T-helper 2 cell treated with Interferon-gamma antibody and Interleukin-4, amounts not matched to agents 5 μg/mL and 100 μg/mL, for 36 hours (primary cell): Measurements from ENCODE around the gene PTPRN2.
A peak's percentile ranks its signal among the peaks of the same experiment; 100 is the strongest.
"Not testable (repeated sequence)": the region's sequence is repeated elsewhere in the genome, so short reads cannot be mapped to it uniquely, and the experiment has no call there.

Source experiments
- DNase-seq: peaks from one replicate; pipeline ENCODE4 v3.0.0; 2021; ENCODE audit warnings: low spot score
- H3K27ac Mint-ChIP-seq: one replicate; pipeline ENCODE4 v1.8.0; 2021; ENCODE audit warnings: mild to moderate bottlenecking, mixed read lengths
- H3K27me3 Mint-ChIP-seq: one replicate; pipeline ENCODE4 v1.8.0; 2021; ENCODE audit warnings: low read depth, mixed read lengths
- H3K36me3 Mint-ChIP-seq: one replicate; pipeline ENCODE4 v1.8.0; 2021; ENCODE audit warnings: low read depth, mixed read lengths
- H3K4me1 Mint-ChIP-seq: one replicate; pipeline ENCODE4 v1.8.0; 2021; ENCODE audit warnings: low read depth, mixed read lengths
- H3K4me3 Mint-ChIP-seq: one replicate; pipeline ENCODE4 v1.8.0; 2022; ENCODE audit warnings: mild to moderate bottlenecking, moderate library complexity, mixed read lengths
- H3K9me3 Mint-ChIP-seq: one replicate; pipeline ENCODE4 v1.8.0; 2021; ENCODE audit warnings: mixed read lengths

Gene PTPRN2

DNA sequence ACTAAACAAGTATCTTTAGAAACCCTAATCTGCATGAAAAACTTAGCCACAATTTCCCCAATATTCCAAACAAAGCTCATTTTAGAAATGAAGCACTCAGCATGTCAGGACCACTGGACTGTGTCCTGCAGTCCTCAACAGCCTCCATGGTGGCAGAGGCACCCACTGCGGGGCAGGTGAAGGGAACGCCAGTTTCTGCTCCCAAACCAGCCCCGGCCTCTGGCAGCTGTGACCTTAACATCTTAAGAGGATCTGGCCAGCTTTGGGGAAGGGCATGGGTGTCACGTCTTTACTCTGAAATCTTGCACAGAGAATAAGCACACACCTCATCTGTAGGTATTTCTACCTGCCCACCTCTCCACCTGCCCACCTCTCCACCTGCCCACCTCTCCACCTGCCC is 988.1 kb downstream of the PTPRN2 start:
- Mint-ChIP-seq H3K36me3 (no peaks in the 10 kb centered on the region), H3K4me3 (no peak overlapping the region), H3K27ac (no peak overlapping the region), H3K9me3 (no peaks in the 10 kb centered on the region), H3K4me1 (no peaks in the 10 kb centered on the region), H3K27me3 (no peaks in the 10 kb centered on the region)
- no peak for DNase-seq

- H3K36me3 Mint-ChIP-seq: no peaks in the 10 kb centered on the region
- H3K27ac Mint-ChIP-seq: no peak overlapping the region
- no peak overlapping the region for H3K4me3 Mint-ChIP-seq
- no peaks in the 10 kb centered on the region for H3K4me1 Mint-ChIP-seq
- no peaks in the 10 kb centered on the region for H3K9me3 Mint-ChIP-seq
- no peak for DNase-seq
- H3K27me3 Mint-ChIP-seq: no peaks in the 10 kb centered on the region
Observed at GRCh38 chr7:157597562-157597961, 990.1 kb downstream of the PTPRN2 start.

GRCh38 chr7:157596881-157597280 is 990.7 kb downstream of the PTPRN2 start:
- Mint-ChIP-seq H3K9me3 (no peaks in the 10 kb centered on the region), H3K4me3 (no peak overlapping the region), H3K27ac (no peak overlapping the region)

DNA sequence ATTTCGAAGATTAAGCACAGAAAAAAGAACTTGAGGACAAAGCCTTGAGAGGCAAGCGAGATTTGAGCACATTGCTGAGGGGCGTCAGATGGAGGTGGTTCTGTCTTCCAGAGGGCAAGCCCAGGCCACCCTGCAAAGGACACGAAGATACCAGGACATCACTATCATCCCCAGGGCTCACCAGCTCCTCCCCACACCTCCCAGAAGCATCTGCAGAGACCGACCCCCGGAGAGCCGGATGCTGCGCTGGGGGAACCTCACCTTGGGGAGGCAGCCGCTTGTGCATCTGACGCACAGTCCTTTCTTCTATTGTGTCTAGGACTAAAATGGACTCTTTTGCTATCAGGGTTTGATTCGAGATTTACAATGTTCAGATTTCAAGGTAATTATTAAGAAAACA is 991.2 kb downstream of the PTPRN2 start:
- Mint-ChIP-seq H3K4me1 (no peaks in the 10 kb centered on the region), H3K27me3 (peaks cover 2% of the 10 kb centered on the region), H3K4me3 (no peak overlapping the region), H3K27ac (no peak overlapping the region), H3K36me3 (no peaks in the 10 kb centered on the region), H3K9me3 (no peaks in the 10 kb centered on the region)
- DNase-seq: no peak

More at GRCh38 chr7:157596881-157597280, 990.7 kb downstream of the PTPRN2 start:
- Mint-ChIP-seq H3K27me3 (no peaks in the 10 kb centered on the region), H3K36me3 (no peaks in the 10 kb centered on the region), H3K4me1 (no peaks in the 10 kb centered on the region)
- no peak for DNase-seq

DNA sequence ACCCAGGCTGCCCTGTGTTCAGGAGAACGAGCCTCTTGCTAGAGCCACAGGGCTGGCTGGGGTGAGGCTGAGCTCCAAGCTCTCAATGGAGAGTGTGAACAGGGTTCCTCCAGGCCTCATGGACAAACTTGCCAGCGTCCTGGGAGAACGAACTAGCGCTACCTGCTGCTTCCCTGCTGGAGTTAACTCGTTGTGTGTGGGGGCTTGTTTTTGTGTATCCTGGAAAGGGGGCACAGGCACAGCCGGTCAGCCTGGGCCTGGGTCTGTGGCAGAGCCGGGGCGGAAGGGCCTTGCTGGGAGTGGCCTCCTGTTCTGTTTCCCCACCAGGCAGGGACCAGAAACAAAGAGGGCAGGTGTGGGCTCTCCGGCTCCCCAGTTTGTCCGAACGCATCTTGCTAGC is 991.6 kb downstream of the PTPRN2 start:
- Mint-ChIP-seq H3K9me3 (no peaks in the 10 kb centered on the region), H3K27me3 (peaks cover 2% of the 10 kb centered on the region), H3K36me3 (no peaks in the 10 kb centered on the region), H3K27ac (no peak overlapping the region), H3K4me1 (no peaks in the 10 kb centered on the region), H3K4me3 (no peak overlapping the region)
- DNase-seq: no peak

GRCh38 chr7:157595086-157595855 is 992.4 kb downstream of the PTPRN2 start:
- H3K4me3 Mint-ChIP-seq: no peak overlapping the region
- H3K27ac Mint-ChIP-seq: no peak overlapping the region
- no peak for DNase-seq
- H3K4me1 Mint-ChIP-seq: no peaks in the 10 kb centered on the region
- H3K36me3 Mint-ChIP-seq: no peaks in the 10 kb centered on the region
- H3K9me3 Mint-ChIP-seq: no peaks in the 10 kb centered on the region
- H3K27me3 Mint-ChIP-seq: peaks cover 2% of the 10 kb centered on the region

DNA sequence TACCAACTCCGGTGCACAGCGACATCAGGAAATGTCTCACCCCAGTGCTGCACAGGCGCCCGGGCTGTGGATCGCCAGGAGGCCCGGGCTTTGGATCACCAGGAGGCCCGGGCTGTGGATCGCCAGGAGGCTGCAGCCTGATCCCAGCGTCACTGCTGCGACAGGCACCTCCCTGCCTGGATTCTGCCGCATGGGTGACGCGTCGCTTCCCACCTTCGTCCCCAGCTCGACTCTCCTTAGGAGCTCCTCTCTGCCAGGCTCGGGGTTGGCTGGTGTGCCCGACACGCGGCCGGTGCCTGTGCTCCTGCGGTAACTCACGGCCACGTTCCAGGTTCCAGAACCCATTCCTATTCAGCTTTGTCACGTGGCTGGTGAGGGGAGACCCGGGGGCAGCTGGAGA is 993.3 kb downstream of the PTPRN2 start:
- Mint-ChIP-seq H3K9me3 (no peaks in the 10 kb centered on the region), H3K27me3 (peaks cover 2% of the 10 kb centered on the region), H3K27ac (no peak overlapping the region), H3K4me3 (no peak overlapping the region), H3K4me1 (no peaks in the 10 kb centered on the region), H3K36me3 (no peaks in the 10 kb centered on the region)
- DNase-seq: no peak

GRCh38 chr7:157593541-157593940 is 994.1 kb downstream of the PTPRN2 start:
- Mint-ChIP-seq H3K27me3 (peaks cover 3% of the 10 kb centered on the region), H3K4me3 (no peak overlapping the region), H3K9me3 (no peaks in the 10 kb centered on the region), H3K4me1 (no peaks in the 10 kb centered on the region), H3K27ac (no peak overlapping the region), H3K36me3 (no peaks in the 10 kb centered on the region)
- no peak for DNase-seq

GRCh38 chr7:157592636-157593320 is 994.8 kb downstream of the PTPRN2 start:
- H3K27me3 Mint-ChIP-seq, H3K4me3 Mint-ChIP-seq, H3K9me3 Mint-ChIP-seq: not testable (repeated sequence)

GRCh38 chr7:157590526-157590925 is 997.1 kb downstream of the PTPRN2 start:
- Mint-ChIP-seq H3K4me3 (no peak overlapping the region), H3K4me1 (peaks cover 7% of the 10 kb centered on the region), H3K27ac (no peak overlapping the region), H3K27me3 (peaks cover 8% of the 10 kb centered on the region), H3K36me3 (no peaks in the 10 kb centered on the region), H3K9me3 (no peaks in the 10 kb centered on the region)
- DNase-seq: no peak

More at GRCh38 chr7:157592636-157593320, 994.8 kb downstream of the PTPRN2 start:
- H3K36me3 Mint-ChIP-seq, DNase-seq, H3K4me1 Mint-ChIP-seq, H3K27ac Mint-ChIP-seq: not testable (repeated sequence)

- DNase-seq: no peak
- H3K9me3 Mint-ChIP-seq: no peaks in the 10 kb centered on the region
- peaks cover 10% of the 10 kb centered on the region for H3K4me1 Mint-ChIP-seq
- no peaks in the 10 kb centered on the region for H3K36me3 Mint-ChIP-seq
- no peak overlapping the region for H3K4me3 Mint-ChIP-seq
- no peak overlapping the region for H3K27ac Mint-ChIP-seq
- H3K27me3 Mint-ChIP-seq: peaks cover 17% of the 10 kb centered on the region
Observed at GRCh38 chr7:157589680-157590079, 997.9 kb downstream of the PTPRN2 start.

- Mint-ChIP-seq H3K9me3 (no peaks in the 10 kb centered on the region), H3K4me3 (no peak overlapping the region), H3K27me3 (peaks cover 31% of the 10 kb centered on the region), H3K27ac (no peak overlapping the region), H3K36me3 (no peaks in the 10 kb centered on the region), H3K4me1 (peaks cover 12% of the 10 kb centered on the region)
- no peak for DNase-seq
Observed at GRCh38 chr7:157587805-157588560, 999.6 kb downstream of the PTPRN2 start.

DNA sequence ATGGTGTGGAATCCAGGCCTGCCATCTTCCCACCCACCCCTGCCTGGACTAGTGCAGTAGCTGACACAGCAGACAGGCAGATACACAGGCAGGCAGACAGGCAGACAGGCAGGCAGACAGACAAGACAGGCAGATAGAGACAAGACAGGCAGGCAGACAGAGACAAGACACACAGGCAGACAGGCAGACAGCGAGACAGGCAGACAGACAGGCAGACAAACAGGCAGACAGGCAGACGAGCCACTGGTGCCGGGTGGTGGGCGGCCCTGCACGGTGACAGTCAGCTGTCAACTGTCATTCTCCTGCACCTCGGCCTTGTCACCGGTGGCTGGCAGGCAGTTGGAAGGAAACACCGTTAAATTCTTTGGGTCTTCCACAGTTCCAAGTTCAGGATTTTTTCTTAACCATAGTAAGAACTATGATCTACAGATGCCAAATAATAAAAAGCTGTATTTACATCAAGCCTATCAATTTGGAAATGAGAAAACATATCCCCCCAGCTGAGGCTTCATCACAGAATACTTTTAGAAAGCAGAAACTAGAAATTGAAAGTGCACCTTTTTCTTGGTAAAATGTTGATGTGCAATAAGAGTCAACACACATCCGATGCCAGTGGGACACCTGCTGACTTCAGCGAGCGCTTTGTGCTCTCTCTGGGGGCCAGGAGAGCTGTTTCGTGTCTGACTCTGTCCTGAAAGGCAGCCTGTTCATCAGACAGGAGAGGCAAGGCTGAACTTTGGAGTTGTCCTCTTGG is 1000.4 kb downstream of the PTPRN2 start:
- no peak for DNase-seq
- Mint-ChIP-seq H3K4me1 (peaks cover 12% of the 10 kb centered on the region), H3K4me3 (no peak overlapping the region), H3K27ac (peak overlapping the region; percentile 62), H3K27me3 (peaks cover 33% of the 10 kb centered on the region), H3K36me3 (no peaks in the 10 kb centered on the region), H3K9me3 (no peaks in the 10 kb centered on the region)
